HEK293T (cell line): Measurements from ENCODE around the gene HOXC11.

ENCODE experiments used
- ARNT ChIP-seq: fragments of 450-650 bp; IDR thresholded peaks from 2 replicates; pipeline ENCODE4 v1.6.1; 2017; ENCODE audit warnings: mild to moderate bottlenecking
- BHLHE40 ChIP-seq: fragments of 450-650 bp; IDR thresholded peaks from 2 replicates; pipeline ENCODE4 v1.6.1; 2016; ENCODE audit warnings: mild to moderate bottlenecking, moderate library complexity, borderline replicate concordance
- FOXA1 ChIP-seq: fragments of 450-650 bp; IDR thresholded peaks from 2 replicates; pipeline ENCODE4 v1.6.1; 2016; ENCODE audit warnings: mild to moderate bottlenecking
- FOXK2 ChIP-seq: fragments of 450-650 bp; IDR thresholded peaks from 2 replicates; pipeline ENCODE4 v1.6.1; 2016; ENCODE audit warnings: mild to moderate bottlenecking
- FOXM1 ChIP-seq: fragments of 450-650 bp; IDR thresholded peaks from 2 replicates; pipeline ENCODE4 v1.6.1; 2017; ENCODE audit warnings: mild to moderate bottlenecking, borderline replicate concordance
- HDGF ChIP-seq: fragments of 450-650 bp; IDR thresholded peaks from 2 replicates; pipeline ENCODE4 v1.6.1; 2017; ENCODE audit warnings: antibody characterized with exemption, borderline replicate concordance
- LEF1 ChIP-seq: fragments of 450-650 bp; IDR thresholded peaks from 2 replicates; pipeline ENCODE4 v1.6.1; 2017; ENCODE audit warnings: mild to moderate bottlenecking, borderline replicate concordance
- SP1 ChIP-seq: fragments of 450-650 bp; IDR thresholded peaks from 2 replicates; pipeline ENCODE4 v1.6.1; 2017
- SUZ12 ChIP-seq: fragments of 450-650 bp; IDR thresholded peaks from 2 replicates; pipeline ENCODE4 v1.6.1; 2016; ENCODE audit warnings: mild to moderate bottlenecking
- TARDBP ChIP-seq: fragments of 450-650 bp; IDR thresholded peaks from 2 replicates; pipeline ENCODE4 v1.6.1; 2016
- ZNF384 ChIP-seq: fragments of 450-650 bp; IDR thresholded peaks from 2 replicates; pipeline ENCODE4 v1.6.1; 2016

- TF ChIP-seq LEF1 (no peak), FOXK2 (no peak), SP1 (no peak), SUZ12 (no peak), ARNT (no peak), FOXA1 (no peak), FOXM1 (no peak), TARDBP (no peak), ZNF384 (no peak), BHLHE40 (no peak), HDGF (no peak)
Measured at GRCh38 chr12:53971686-53972085, 1.2 kb upstream of the HOXC11 start.
